HEK293 (cell line): Measurements from ENCODE around the gene ATXN10.
A peak's percentile ranks its signal among the peaks of the same experiment; 100 is the strongest.

Experiments
- CTCF ChIA-PET: fragments of 350-600 bp; formaldehyde crosslinking; extraction: SDS; loops from one replicate; lab custom pipeline; 2021; ENCODE audit warnings: antibody characterized with exemption; lab: Yijun Ruan, JAX
- POLR2A ChIA-PET: fragments of 300-600 bp; formaldehyde crosslinking; extraction: SDS; loops from one replicate; lab custom pipeline; 2020; ENCODE audit warnings: antibody characterized with exemption, inconsistent platforms; lab: Yijun Ruan, JAX
- H3K27ac ChIP-seq: fragments of 200-500 bp; sonication (Bioruptor generic); 2 replicates; pipeline ENCODE4 v1.5.1; 2014; ENCODE audit warnings: low read depth, low read length, control low read depth, inconsistent platforms; ENCODE audit errors: extremely low read depth
- H3K36me3 ChIP-seq, 2 experiments: fragments of 200-500 bp in 1 of 2; sonication (Bioruptor generic) in 1 of 2; 1 replicate in 1 of 2; 2 replicates in 1 of 2; pipeline ENCODE4 v1.5.1; 2014 to 2017; ENCODE audit warnings: inconsistent platforms in 2 of 2, low read length in 2 of 2; ENCODE audit not compliant: control insufficient read depth in 2 of 2, insufficient read depth in 1 of 2
- H3K4me1 ChIP-seq: fragments of 200-500 bp; sonication (Bioruptor generic); 2 replicates; pipeline ENCODE4 v1.5.1; 2014; ENCODE audit warnings: mild to moderate bottlenecking, low read length, inconsistent platforms; ENCODE audit not compliant: control insufficient read depth, insufficient read depth
- H3K4me3 ChIP-seq: 2 replicates; pipeline ENCODE4 v1.5.1; 2011; ENCODE audit warnings: low read depth, mild to moderate bottlenecking, control low read depth, low read length, moderate library complexity
- H3K9me3 ChIP-seq: fragments of 200-500 bp; sonication (Bioruptor generic); 2 replicates; pipeline ENCODE4 v1.5.1; 2014; ENCODE audit warnings: low read depth, low read length, inconsistent platforms; ENCODE audit not compliant: control insufficient read depth, insufficient read depth
- CTCF ChIP-seq: fragments of 450-650 bp; formaldehyde crosslinking; IDR thresholded peaks from 2 replicates; pipeline ENCODE4 v1.5.1; 2016; ENCODE audit warnings: missing biosample characterization, missing genetic modification characterization
- KLF8 ChIP-seq: fragments of 450-650 bp; formaldehyde crosslinking; IDR thresholded peaks from 2 replicates; pipeline ENCODE4 v1.5.1; 2016; ENCODE audit warnings: missing biosample characterization, missing genetic modification characterization
- PRDM6 ChIP-seq: fragments of 450-650 bp; formaldehyde crosslinking; IDR thresholded peaks from 2 replicates; pipeline ENCODE4 v1.5.1; 2017; ENCODE audit warnings: missing biosample characterization, missing genetic modification characterization
- SP7 ChIP-seq: fragments of 450-650 bp; formaldehyde crosslinking; IDR thresholded peaks from 2 replicates; pipeline ENCODE4 v1.5.1; 2016; ENCODE audit warnings: missing biosample characterization, missing genetic modification characterization
- ZBTB48 ChIP-seq: fragments of 450-650 bp; formaldehyde crosslinking; IDR thresholded peaks from 2 replicates; pipeline ENCODE4 v1.5.1; 2016; ENCODE audit warnings: missing biosample characterization, missing genetic modification characterization
- ZBTB6 ChIP-seq: fragments of 450-650 bp; formaldehyde crosslinking; IDR thresholded peaks from 2 replicates; pipeline ENCODE4 v1.5.1; 2017; ENCODE audit warnings: missing biosample characterization, missing genetic modification characterization
- ZNF112 ChIP-seq: fragments of 450-650 bp; formaldehyde crosslinking; IDR thresholded peaks from 2 replicates; pipeline ENCODE4 v1.5.0; 2017; ENCODE audit warnings: missing biosample characterization, missing genetic modification characterization
- ZNF146 ChIP-seq: fragments of 450-650 bp; formaldehyde crosslinking; IDR thresholded peaks from 2 replicates; pipeline ENCODE4 v1.5.1; 2016; ENCODE audit warnings: missing biosample characterization, missing genetic modification characterization
- ZNF169 ChIP-seq: fragments of 450-650 bp; formaldehyde crosslinking; IDR thresholded peaks from 2 replicates; pipeline ENCODE4 v1.5.1; 2016; ENCODE audit warnings: missing biosample characterization, missing genetic modification characterization
- ZNF223 ChIP-seq: fragments of 450-650 bp; formaldehyde crosslinking; IDR thresholded peaks from 2 replicates; pipeline ENCODE4 v1.5.1; 2016; ENCODE audit warnings: missing biosample characterization, missing genetic modification characterization
- ZNF311 ChIP-seq: fragments of 450-650 bp; formaldehyde crosslinking; IDR thresholded peaks from 2 replicates; pipeline ENCODE4 v1.5.1; 2017; ENCODE audit warnings: missing biosample characterization, missing genetic modification characterization, borderline replicate concordance
- ZNF335 ChIP-seq: fragments of 450-650 bp; formaldehyde crosslinking; conservative IDR thresholded peaks from 2 replicates; pipeline ENCODE4 v1.5.1; 2016; ENCODE audit warnings: missing biosample characterization, missing genetic modification characterization
- ZNF350 ChIP-seq: fragments of 450-650 bp; formaldehyde crosslinking; IDR thresholded peaks from 2 replicates; pipeline ENCODE4 v1.5.0; 2017; ENCODE audit warnings: missing biosample characterization, mild to moderate bottlenecking, missing genetic modification characterization
- ZNF362 ChIP-seq: fragments of 450-650 bp; formaldehyde crosslinking; IDR thresholded peaks from 2 replicates; pipeline ENCODE4 v1.5.1; 2016; ENCODE audit warnings: missing biosample characterization, missing genetic modification characterization
- ZNF404 ChIP-seq: fragments of 450-650 bp; formaldehyde crosslinking; IDR thresholded peaks from 2 replicates; pipeline ENCODE4 v1.5.1; 2017; ENCODE audit warnings: missing biosample characterization, missing genetic modification characterization
- ZNF518A ChIP-seq: fragments of 450-650 bp; formaldehyde crosslinking; conservative IDR thresholded peaks from 2 replicates; pipeline ENCODE4 v1.5.1; 2016; ENCODE audit warnings: low read depth, missing biosample characterization, missing genetic modification characterization
- ZNF624 ChIP-seq: fragments of 450-650 bp; formaldehyde crosslinking; IDR thresholded peaks from 2 replicates; pipeline ENCODE4 v1.5.1; 2017; ENCODE audit warnings: missing biosample characterization, missing genetic modification characterization
- ZNF670 ChIP-seq: fragments of 450-650 bp; formaldehyde crosslinking; IDR thresholded peaks from 2 replicates; pipeline ENCODE4 v1.5.1; 2016; ENCODE audit warnings: missing biosample characterization, missing genetic modification characterization, low read depth
- ZNF747 ChIP-seq: fragments of 450-650 bp; formaldehyde crosslinking; IDR thresholded peaks from 2 replicates; pipeline ENCODE4 v1.5.1; 2016; ENCODE audit warnings: missing biosample characterization, missing genetic modification characterization
- ZNF776 ChIP-seq: fragments of 450-650 bp; formaldehyde crosslinking; IDR thresholded peaks from 2 replicates; pipeline ENCODE4 v1.5.0; 2017; ENCODE audit warnings: missing biosample characterization, missing genetic modification characterization, borderline replicate concordance
- ZNF785 ChIP-seq: fragments of 450-650 bp; formaldehyde crosslinking; IDR thresholded peaks from 2 replicates; pipeline ENCODE4 v1.5.1; 2016; ENCODE audit warnings: missing biosample characterization, missing genetic modification characterization
- ZNF791 ChIP-seq: fragments of 450-650 bp; formaldehyde crosslinking; IDR thresholded peaks from 2 replicates; pipeline ENCODE4 v1.5.1; 2016; ENCODE audit warnings: missing biosample characterization, missing genetic modification characterization
- ZNF837 ChIP-seq: fragments of 450-650 bp; formaldehyde crosslinking; IDR thresholded peaks from 2 replicates; pipeline ENCODE4 v1.5.1; 2016; ENCODE audit warnings: missing biosample characterization, missing genetic modification characterization

ATXN10 gene

GRCh38 chr22:45781459-45781858 lies 109.8 kb downstream of the ATXN10 start:
- POLR2A ChIA-PET: no interaction called here
- H3K4me1 ChIP-seq: 0 out of 2 replicates have a peak, but pooled peaks cover 5% of the 10 kb centered on the region
- peaks cover 0 to 5% of the 10 kb centered on the region in 2 experiments; a peak in 1 of 3 replicates for H3K36me3 ChIP-seq
- H3K27ac ChIP-seq: no peak overlapping the region
- TF ChIP-seq ZNF747 (tag by site-specific recombination): no peak
- TF ChIP-seq ZNF223: no peak
- no peak for TF ChIP-seq ZNF785 (tag by site-specific recombination)
- no peak for TF ChIP-seq ZNF169 (tag by site-specific recombination)
- no peak for TF ChIP-seq ZNF624 (tag by site-specific recombination)
- TF ChIP-seq ZNF791 (tag by site-specific recombination): no peak
- TF ChIP-seq ZNF404 (tag by site-specific recombination): no peak
- TF ChIP-seq SP7: no peak
- no peak for TF ChIP-seq ZBTB6 (tag by site-specific recombination)
- no peak for TF ChIP-seq ZNF311
- H3K9me3 ChIP-seq: no peaks in the 10 kb centered on the region
- no peak overlapping the region for H3K4me3 ChIP-seq
- CTCF ChIA-PET: interaction anchor here (0.7 kb wide), 1 partner anchor 419 kb away, joined by 6 read pairs; no protein-coding TSS in a partner anchor

- Histone ChIP-seq H3K4me3 (no peak overlapping the region), H3K9me3 (no peaks in the 10 kb centered on the region), H3K27ac (no peak overlapping the region), H3K36me3 (peaks cover 0 to 5% of the 10 kb centered on the region in 2 experiments; a peak in 1 of 3 replicates), H3K4me1 (0 out of 2 replicates have a peak, but pooled peaks cover 5% of the 10 kb centered on the region)
- POLR2A ChIA-PET: no interaction called here
- CTCF ChIA-PET: no interaction called here
- no peak for TF ChIP-seq ZNF670
- no peak for TF ChIP-seq ZNF169 (tag by site-specific recombination)
- 0 out of 2 replicates have a peak, but pooled peaks have one; percentile 19 for TF ChIP-seq PRDM6 (tag by site-specific recombination)
Measured at GRCh38 chr22:45781966-45782365, 110.3 kb downstream of the ATXN10 start.

- CTCF ChIA-PET: no interaction called here
- Histone ChIP-seq H3K4me1 (0 out of 2 replicates have a peak, but pooled peaks cover 5% of the 10 kb centered on the region), H3K36me3 (peaks cover 0 to 5% of the 10 kb centered on the region in 2 experiments; a peak in 1 of 3 replicates), H3K4me3 (no peak overlapping the region), H3K27ac (no peak overlapping the region), H3K9me3 (no peaks in the 10 kb centered on the region)
- POLR2A ChIA-PET: no interaction called here
- TF ChIP-seq KLF8 (tag by site-specific recombination) (no peak), ZNF776 (tag by site-specific recombination) (no peak), ZNF837 (tag by site-specific recombination) (no peak), CTCF (tag by site-specific recombination) (no peak), ZNF146 (tag by site-specific recombination) (no peak), ZNF112 (no peak), ZNF362 (tag by site-specific recombination) (no peak), ZNF350 (no peak), ZBTB48 (no peak), ZNF518A (no peak), ZNF335 (no peak)
Measured at GRCh38 chr22:45783021-45783420, 111.4 kb downstream of the ATXN10 start.
